Measurements from ENCODE around the gene PHKA1. TPM values are rescaled to one million over a fixed set of nuclear protein-coding genes. Genes with fewer than 3 reads are reported as not detected.

PHKA1 gene
- total RNA-seq, 1 experiment from 2014 or later = 15.3 TPM

DNA sequence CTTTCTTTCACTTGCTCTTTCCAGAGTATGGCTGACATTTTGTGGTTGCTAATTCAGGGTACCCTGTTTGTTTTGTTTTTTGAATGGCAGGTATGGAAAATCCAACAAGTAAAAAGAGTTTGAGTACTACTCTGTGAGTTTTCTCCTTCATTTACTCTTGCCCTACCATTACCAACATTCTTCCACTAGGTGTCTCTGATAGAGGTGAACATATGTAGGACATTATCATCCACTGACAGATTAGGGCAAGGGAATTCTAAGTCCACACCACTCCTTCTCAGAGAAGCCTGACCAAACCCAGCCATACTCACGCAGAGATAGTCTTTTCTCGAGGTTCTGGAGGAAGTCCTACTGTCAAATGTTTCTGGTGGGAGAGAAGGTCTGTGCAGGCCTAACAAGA is 104.8 kb downstream of the PHKA1 start:
- CTCF ChIA-PET = no interaction called here
- no peaks in the 10 kb centered on the region for H3K27me3 ChIP-seq (ENCODE audit: insufficient read depth, low read length)
- peak; percentile 53; the same call in 1 of the 2 replicates for ATAC-seq
- intact Hi-C loops (cut with micrococcal nuclease) = no loop called here
- no peaks in the 10 kb centered on the region for H3K4me1 ChIP-seq (ENCODE audit: control insufficient read depth in 1 of 2, insufficient read depth in 2 of 2, low read length in 2 of 2)
- BruUV-seq (replicated peaks) = no TSS peak
- no peak for DNase-seq (ENCODE audit: low read depth, low spot score)
- TF ChIP-seq POLR2AphosphoS5 (IDR thresholded peaks at IDR 0.05; ENCODE audit: low read depth, low read length) (no peak), RAD21 (IDR thresholded peaks at IDR 0.05; ENCODE audit: low read depth) (peak; percentile 37; the same call in 1 of the 2 replicates), CBX3 (IDR thresholded peaks at IDR 0.05; ENCODE audit: low read depth) (no peak)
- TF ChIP-seq, protein P1, sequence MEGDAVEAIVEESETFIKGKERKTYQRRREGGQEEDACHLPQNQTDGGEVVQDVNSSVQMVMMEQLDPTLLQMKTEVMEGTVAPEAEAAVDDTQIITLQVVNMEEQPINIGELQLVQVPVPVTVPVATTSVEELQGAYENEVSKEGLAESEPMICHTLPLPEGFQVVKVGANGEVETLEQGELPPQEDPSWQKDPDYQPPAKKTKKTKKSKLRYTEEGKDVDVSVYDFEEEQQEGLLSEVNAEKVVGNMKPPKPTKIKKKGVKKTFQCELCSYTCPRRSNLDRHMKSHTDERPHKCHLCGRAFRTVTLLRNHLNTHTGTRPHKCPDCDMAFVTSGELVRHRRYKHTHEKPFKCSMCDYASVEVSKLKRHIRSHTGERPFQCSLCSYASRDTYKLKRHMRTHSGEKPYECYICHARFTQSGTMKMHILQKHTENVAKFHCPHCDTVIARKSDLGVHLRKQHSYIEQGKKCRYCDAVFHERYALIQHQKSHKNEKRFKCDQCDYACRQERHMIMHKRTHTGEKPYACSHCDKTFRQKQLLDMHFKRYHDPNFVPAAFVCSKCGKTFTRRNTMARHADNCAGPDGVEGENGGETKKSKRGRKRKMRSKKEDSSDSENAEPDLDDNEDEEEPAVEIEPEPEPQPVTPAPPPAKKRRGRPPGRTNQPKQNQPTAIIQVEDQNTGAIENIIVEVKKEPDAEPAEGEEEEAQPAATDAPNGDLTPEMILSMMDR (IDR thresholded peaks at IDR 0.05 in 2 of 3, conservative IDR thresholded peaks at IDR 0.05 in 1 of 3; ENCODE audit: borderline replicate concordance in 1 of 3, insufficient read depth in 1 of 3, low read depth in 2 of 3, low read length in 2 of 3) = peak; percentile 11 to 30 (median 19); a peak in 2 of 6 replicates
- TF ChIP-seq, protein P2, sequence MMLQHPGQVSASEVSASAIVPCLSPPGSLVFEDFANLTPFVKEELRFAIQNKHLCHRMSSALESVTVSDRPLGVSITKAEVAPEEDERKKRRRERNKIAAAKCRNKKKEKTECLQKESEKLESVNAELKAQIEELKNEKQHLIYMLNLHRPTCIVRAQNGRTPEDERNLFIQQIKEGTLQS (IDR thresholded peaks at IDR 0.05) = no peak
- no peak overlapping the region for H3K4me3 ChIP-seq (replicated peaks in 1 of 2; ENCODE audit: low read depth in 1 of 2, low read length in 2 of 2)
- H3K4me2 ChIP-seq (ENCODE audit: low read length) = no peak overlapping the region
- H3K27ac ChIP-seq (ENCODE audit: low read depth, low read length) = no peak overlapping the region
- RAD21 ChIA-PET (ENCODE audit: low non-redundant PET in 1 of 2, low total read pairs in 2 of 2, uncharacterized antibody in 2 of 2, unreplicated experiment in 2 of 2) = no interaction called here
- no peaks in the 10 kb centered on the region for H4K20me1 ChIP-seq (ENCODE audit: insufficient read depth)
- H3K9ac ChIP-seq (ENCODE audit: low read length) = no peak overlapping the region
- H3K9me2 ChIP-seq (ENCODE audit: insufficient read depth) = no peaks in the 10 kb centered on the region
- H3K79me2 ChIP-seq (ENCODE audit: insufficient read depth, low read length) = no peaks in the 10 kb centered on the region
- H3K36me3 ChIP-seq (ENCODE audit: control insufficient read depth in 1 of 2, insufficient read depth in 2 of 2, low read length in 2 of 2) = peaks cover 0 to 4% of the 10 kb centered on the region in 2 experiments; a peak in 1 of 4 replicates
- no peak overlapping the region for H2AFZ ChIP-seq (ENCODE audit: low read depth, low read length, poor library complexity, severe bottlenecking)
- H3K9me3 ChIP-seq (ENCODE audit: control insufficient read depth in 1 of 2, insufficient read depth in 1 of 2, low read depth in 1 of 2, low read length in 2 of 2) = no peaks in the 10 kb centered on the region
- POLR2A ChIA-PET = no interaction called here

DNA sequence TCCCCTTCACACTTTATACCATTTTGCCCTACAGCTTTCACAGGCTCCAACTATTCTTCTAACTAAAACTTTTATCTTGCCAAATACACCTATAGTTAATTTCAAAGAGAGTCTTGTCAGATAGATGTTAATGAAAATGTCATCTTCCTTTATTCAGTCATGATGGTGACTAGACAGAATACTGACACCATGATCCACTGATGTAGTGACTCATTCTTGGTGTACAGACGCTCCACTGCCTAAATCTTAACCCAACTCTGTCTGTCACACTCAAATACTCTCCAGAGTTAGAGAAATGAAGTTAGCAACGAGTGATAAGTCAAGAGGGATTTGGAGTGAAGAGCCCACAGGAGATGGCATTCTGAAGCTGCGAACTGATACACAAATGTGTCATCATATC is 109.4 kb downstream of the PHKA1 start:
- H3K4me2 ChIP-seq (ENCODE audit: low read length) = no peak overlapping the region
- intact Hi-C loops (cut with micrococcal nuclease) = no loop called here
- H3K79me2 ChIP-seq (ENCODE audit: insufficient read depth, low read length) = no peaks in the 10 kb centered on the region
- peaks cover 0 to 4% of the 10 kb centered on the region in 2 experiments; a peak in 1 of 4 replicates for H3K36me3 ChIP-seq (ENCODE audit: control insufficient read depth in 1 of 2, insufficient read depth in 2 of 2, low read length in 2 of 2)
- DNase-seq (ENCODE audit: low read depth, low spot score) = no peak
- no peaks in the 10 kb centered on the region for H3K4me1 ChIP-seq (ENCODE audit: control insufficient read depth in 1 of 2, insufficient read depth in 2 of 2, low read length in 2 of 2)
- H3K9ac ChIP-seq (ENCODE audit: low read length) = no peak overlapping the region
- ATAC-seq = no peak
- no peak overlapping the region for H3K27ac ChIP-seq (ENCODE audit: low read depth, low read length)
- H4K20me1 ChIP-seq (ENCODE audit: insufficient read depth) = no peaks in the 10 kb centered on the region
- H3K9me2 ChIP-seq (ENCODE audit: insufficient read depth) = no peaks in the 10 kb centered on the region
- ChIA-PET POLR2A (no interaction called here), CTCF (no interaction called here), RAD21 (ENCODE audit: low non-redundant PET in 1 of 2, low total read pairs in 2 of 2, uncharacterized antibody in 2 of 2, unreplicated experiment in 2 of 2) (no interaction called here)
- BruUV-seq (replicated peaks) = no TSS peak
- H3K4me3 ChIP-seq (replicated peaks in 1 of 2; ENCODE audit: low read depth in 1 of 2, low read length in 2 of 2) = no peak overlapping the region
- H2AFZ ChIP-seq (ENCODE audit: low read depth, low read length, poor library complexity, severe bottlenecking) = no peak overlapping the region
- H3K27me3 ChIP-seq (ENCODE audit: insufficient read depth, low read length) = no peaks in the 10 kb centered on the region
- H3K9me3 ChIP-seq (ENCODE audit: control insufficient read depth in 1 of 2, insufficient read depth in 1 of 2, low read depth in 1 of 2, low read length in 2 of 2) = no peaks in the 10 kb centered on the region
- TF ChIP-seq POLR2A (IDR thresholded peaks at IDR 0.05; ENCODE audit: borderline replicate concordance, extremely low read depth, insufficient read depth, insufficient read length) (no peak), ELF1 (IDR thresholded peaks at IDR 0.05; ENCODE audit: borderline replicate concordance, low read depth) (no peak), EZH2phosphoT487 (IDR thresholded peaks at IDR 0.05; ENCODE audit: borderline replicate concordance) (no peak), ZFX (IDR thresholded peaks at IDR 0.05) (no peak), SRF (IDR thresholded peaks at IDR 0.05; ENCODE audit: low read depth) (no peak), EGR1 (IDR thresholded peaks at IDR 0.05; ENCODE audit: low read depth) (no peak), TCF7L2 (IDR thresholded peaks at IDR 0.05; ENCODE audit: borderline replicate concordance, extremely low read depth, insufficient read depth, insufficient read length) (no peak), JUND (IDR thresholded peaks at IDR 0.05) (no peak), ZNF274 (IDR thresholded peaks at IDR 0.05; ENCODE audit: low read depth, low read length) (no peak), YY1 (IDR thresholded peaks at IDR 0.05; ENCODE audit: extremely low read depth, insufficient replicate concordance, low read depth, low read length) (no peak)
- TF ChIP-seq, protein P3, sequence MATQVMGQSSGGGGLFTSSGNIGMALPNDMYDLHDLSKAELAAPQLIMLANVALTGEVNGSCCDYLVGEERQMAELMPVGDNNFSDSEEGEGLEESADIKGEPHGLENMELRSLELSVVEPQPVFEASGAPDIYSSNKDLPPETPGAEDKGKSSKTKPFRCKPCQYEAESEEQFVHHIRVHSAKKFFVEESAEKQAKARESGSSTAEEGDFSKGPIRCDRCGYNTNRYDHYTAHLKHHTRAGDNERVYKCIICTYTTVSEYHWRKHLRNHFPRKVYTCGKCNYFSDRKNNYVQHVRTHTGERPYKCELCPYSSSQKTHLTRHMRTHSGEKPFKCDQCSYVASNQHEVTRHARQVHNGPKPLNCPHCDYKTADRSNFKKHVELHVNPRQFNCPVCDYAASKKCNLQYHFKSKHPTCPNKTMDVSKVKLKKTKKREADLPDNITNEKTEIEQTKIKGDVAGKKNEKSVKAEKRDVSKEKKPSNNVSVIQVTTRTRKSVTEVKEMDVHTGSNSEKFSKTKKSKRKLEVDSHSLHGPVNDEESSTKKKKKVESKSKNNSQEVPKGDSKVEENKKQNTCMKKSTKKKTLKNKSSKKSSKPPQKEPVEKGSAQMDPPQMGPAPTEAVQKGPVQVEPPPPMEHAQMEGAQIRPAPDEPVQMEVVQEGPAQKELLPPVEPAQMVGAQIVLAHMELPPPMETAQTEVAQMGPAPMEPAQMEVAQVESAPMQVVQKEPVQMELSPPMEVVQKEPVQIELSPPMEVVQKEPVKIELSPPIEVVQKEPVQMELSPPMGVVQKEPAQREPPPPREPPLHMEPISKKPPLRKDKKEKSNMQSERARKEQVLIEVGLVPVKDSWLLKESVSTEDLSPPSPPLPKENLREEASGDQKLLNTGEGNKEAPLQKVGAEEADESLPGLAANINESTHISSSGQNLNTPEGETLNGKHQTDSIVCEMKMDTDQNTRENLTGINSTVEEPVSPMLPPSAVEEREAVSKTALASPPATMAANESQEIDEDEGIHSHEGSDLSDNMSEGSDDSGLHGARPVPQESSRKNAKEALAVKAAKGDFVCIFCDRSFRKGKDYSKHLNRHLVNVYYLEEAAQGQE (IDR thresholded peaks at IDR 0.05; ENCODE audit: low read depth) = no peak
- TF ChIP-seq, protein P2 (IDR thresholded peaks at IDR 0.05) = no peak
